ENCODE data around the gene MORF4L2. TPM values are rescaled to one million over a fixed set of nuclear protein-coding genes. Genes with fewer than 3 reads are reported as not detected.

The MORF4L2 gene, protein sequence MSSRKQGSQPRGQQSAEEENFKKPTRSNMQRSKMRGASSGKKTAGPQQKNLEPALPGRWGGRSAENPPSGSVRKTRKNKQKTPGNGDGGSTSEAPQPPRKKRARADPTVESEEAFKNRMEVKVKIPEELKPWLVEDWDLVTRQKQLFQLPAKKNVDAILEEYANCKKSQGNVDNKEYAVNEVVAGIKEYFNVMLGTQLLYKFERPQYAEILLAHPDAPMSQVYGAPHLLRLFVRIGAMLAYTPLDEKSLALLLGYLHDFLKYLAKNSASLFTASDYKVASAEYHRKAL
- 185 and 224 TPM in 2 replicates for total RNA-seq (2014; rRNA removed; shearing (Covaris generic))

DNA sequence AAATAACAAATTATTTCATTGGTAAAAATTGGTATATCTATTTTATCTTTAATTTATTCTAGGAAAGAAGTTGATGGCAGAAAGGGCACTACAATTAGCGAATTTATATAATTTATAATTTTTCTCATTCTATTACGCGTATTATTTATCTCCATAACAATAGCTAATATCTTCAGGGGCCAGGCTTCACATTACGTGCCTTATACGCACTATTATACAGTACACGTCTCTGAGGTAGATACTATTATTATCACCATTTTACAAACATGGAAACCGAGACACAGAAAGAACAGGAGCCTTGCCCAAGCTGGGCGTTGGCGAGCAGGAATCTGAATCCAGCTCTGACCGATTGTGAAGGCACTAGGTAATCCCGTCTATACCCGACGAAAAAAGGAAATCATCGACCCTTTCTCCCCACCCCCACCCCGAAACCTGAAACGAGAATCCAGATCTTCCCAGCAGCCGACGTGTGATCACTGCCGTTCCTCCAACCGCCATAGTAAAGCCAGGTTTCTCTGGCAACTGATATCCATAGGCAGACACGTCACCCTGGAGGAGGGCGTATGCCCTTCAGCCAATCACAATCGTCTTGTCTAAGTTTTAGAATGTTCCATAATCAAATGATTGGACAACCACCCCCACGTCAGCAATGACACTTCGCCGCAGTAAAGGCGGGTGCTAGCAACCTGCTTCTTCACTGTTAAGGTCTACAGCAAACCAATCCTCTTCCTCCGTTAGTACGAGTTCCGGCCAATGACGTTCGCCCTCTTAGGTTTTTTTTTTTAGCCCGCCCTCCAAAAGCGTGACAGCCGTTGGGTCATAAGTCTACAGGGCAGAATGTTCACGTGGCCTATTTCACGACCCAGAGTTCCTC lies at the start of gene MORF4L2:
TSS of gene MORF4L2 (minus strand) at position 501 of the 874 bp plus-strand sequence. CDS start 9,672 bp downstream, outside the sequence.
- peak; percentile 94 for DNase-seq (ENCODE audit: low spot score)

DNA sequence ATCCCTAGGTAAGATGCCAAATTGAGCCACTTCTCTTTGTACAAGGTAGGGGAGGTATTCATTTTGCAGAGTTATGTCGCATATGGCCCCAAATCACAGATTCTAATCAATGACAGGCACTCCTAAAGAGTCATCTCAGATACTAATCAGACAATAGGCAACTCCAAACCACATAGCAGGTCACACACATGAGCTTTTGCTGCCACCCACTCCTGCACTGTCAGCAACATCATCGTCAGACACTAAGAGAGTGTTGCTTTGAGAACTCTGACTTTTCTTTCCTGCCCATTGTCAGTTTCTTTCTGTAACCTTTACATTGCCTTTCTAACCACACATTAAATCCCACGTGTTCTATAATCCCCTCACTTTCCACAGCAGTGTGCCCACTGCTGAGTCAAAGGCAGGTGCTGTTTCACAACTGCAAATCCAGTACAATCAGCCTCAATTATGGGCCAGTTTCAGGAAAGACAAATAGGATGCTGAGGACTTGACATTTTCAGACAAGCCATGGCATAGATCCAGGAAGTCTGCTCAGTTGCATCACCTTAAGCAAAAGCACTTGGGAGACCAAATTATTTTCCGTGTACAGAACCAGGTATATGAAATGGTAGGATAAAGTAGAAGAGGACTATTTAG lies 47.7 kb upstream of the MORF4L2 start:
- no peak for DNase-seq (ENCODE audit: low spot score)

DNA sequence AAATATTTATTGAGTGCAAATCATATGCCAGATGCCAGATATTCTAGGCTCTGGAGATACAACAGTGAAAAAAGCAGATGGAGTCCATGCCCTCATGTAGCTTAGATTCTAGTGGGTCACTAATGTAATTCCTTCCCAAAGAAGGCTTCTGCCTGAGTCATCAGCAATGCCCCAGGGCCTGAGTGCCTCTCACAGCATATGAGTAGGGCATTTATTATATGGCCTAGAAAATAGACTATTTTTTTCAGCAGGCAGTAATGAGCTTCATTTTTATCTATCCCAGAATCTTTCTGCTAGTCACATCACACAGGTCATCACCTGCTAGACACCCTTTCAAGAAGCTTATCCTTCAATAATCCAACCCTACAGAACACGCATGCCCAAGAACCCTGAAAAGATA lies 46.5 kb upstream of the MORF4L2 start:
- no peak for DNase-seq (ENCODE audit: low spot score)

DNA sequence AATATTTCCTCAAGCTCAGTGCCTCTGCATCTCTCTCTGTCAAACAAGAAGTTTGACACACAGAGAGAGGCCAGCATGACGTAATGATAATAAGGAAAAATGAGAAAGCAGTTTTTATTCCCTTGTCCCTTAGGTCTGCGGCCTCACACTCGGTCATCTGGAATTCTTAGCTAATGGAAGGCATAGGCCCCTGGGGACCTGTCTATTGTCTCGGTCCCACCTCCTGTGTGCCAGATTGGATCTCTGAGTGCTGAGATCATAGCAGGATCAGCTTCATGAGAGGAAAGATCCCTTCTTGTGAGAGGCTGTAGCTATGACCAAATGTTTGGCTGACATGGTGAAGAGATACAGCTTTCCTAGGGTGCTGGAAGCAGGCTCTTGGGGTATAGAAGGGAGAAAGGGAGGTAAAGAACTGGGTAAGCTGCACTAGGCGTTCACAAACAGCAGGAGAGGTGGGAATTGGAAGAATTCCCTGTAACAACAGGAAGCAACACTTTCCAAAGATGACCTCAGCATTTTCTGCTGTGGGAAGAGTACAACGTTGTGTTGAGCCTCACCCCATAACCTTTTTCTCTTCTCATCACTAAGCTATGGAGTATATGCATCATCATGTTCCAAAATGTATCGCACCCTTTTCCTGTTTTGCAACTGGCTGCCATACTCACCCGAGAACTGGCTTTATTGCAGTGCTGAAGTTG lies 44.4 kb upstream of the MORF4L2 start:
- no peak for DNase-seq (ENCODE audit: low spot score)

DNA sequence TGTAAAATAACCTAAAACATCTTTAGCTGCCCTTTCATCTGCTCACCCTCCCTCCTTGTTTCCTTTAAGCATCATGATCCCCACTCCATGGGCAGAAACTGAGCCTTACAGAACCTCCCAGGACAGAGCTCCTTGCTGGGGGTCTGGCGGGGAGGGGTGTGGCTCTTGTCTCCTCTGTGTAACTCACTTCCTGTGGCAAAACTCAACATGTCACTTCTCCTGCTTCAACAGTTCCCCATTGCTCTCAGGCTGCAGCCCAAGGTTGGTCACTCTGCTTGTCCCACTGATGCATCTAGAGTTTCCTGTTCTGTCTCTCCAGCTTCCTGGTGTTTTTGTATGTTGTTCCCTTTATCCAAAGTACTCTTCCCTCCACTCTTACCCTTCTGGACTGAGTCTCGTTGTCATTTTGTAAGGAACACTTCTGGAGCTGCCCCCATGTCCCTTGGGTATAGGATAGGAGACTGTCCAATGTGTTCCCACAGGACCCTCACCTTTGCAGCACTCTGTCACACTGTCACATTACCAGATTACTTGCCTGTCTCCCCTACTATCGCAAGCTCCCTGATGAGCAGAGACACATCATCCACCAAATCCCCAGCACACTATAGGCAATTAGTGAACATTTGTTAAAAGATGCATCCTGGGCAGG lies 43.8 kb upstream of the MORF4L2 start:
- no peak for DNase-seq (ENCODE audit: low spot score)

DNA sequence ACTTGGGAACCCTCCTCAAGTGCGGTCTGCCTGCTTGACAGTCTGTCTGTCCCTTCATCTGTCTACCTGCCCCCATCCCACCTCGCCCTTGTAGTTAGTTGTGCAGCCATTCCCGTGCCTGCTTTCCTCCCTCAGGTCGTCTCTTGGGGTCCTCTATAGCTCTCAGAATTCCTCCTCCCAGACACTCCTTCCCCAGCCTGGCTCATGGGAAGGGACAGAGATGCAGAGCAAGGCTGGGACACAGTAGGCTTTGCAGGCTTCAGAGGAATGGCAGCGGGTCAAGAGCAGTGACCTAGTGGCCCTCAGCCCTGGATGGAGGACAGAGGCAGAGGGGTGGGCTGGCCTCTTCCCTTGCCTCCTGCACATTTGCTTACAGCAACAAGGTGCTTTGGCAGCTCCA lies 42.5 kb upstream of the MORF4L2 start:
- no peak for DNase-seq (ENCODE audit: low spot score)

DNA sequence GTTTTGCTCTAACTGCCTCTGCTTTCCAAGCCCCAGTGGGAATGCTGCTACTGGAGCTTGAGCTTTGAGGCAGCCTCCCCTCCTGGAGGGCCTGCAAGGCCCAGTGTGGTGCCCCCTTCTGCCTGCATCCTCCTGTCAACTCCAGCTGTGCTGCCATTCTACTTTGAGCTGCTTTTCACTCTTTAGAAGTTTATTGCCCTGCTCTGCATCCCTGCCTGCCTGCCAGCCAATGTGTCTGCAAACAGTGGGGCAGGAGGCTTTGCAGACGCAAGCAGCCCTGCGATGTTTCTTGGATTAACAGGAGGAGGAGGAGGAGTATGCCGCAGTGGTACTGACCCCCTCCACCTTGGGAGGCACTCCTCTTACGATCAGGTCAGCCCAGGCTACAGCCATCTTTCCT lies 40.6 kb upstream of the MORF4L2 start:
- DNase-seq (ENCODE audit: low spot score): no peak

DNA sequence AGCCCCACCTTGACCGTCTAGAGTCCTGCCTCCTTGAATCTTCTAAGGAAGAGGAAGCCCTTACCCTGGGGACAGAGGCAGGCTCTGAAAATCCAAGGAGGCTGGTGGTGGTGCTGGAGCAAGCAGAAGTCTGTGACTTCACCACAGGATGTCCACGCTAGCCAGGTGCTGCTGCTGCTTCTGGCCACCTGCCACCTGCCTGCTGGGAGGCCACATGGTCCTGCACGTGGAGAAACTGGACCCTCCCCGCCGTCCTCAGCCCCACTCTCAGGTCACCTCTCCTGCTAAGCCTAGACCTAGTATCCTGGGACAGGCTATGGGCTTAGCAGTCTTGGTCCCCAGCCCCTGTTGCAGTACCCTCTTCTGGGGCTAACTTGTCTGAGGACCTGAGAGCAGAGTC lies 40.0 kb upstream of the MORF4L2 start:
- DNase-seq (ENCODE audit: low spot score): no peak

DNA sequence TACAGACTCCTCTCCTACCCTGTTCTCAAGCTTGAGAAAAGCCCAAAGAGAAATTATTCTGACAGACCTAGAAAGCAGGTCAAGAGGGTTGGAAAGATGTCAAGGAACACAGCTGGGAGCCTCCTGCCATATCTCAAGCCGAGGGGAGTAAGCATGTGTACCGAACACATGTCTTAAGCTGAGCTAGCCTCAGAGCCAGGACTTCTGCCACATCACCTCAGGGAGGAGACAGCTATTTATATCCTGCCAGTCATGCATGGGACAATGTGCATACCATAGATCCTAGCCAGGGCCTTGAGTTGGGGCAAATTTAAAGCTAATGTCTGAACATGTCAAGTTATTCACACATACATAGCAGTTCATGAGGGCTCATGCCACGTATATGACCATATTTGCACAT lies 36.0 kb upstream of the MORF4L2 start:
- DNase-seq (ENCODE audit: low spot score): no peak

DNA sequence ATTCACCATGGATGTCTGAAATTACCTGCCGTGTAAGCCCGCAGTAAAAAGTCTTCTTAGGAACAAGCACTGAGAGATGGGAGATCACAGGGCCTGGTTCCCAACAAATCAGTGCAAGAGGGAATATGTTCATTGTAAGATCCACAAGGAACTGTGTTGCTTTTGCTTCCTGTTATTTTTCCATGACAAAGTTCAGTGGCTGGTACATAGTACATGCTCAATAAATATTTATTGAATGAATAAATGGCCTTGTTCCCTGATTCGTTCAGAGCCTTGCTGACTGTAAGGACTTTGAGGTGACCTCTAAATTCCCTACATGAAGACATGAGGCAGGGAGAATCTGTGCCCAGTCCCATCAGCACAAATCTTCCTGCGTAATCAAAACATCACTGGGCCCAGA lies 31.6 kb upstream of the MORF4L2 start:
- DNase-seq (ENCODE audit: low spot score): no peak

DNA sequence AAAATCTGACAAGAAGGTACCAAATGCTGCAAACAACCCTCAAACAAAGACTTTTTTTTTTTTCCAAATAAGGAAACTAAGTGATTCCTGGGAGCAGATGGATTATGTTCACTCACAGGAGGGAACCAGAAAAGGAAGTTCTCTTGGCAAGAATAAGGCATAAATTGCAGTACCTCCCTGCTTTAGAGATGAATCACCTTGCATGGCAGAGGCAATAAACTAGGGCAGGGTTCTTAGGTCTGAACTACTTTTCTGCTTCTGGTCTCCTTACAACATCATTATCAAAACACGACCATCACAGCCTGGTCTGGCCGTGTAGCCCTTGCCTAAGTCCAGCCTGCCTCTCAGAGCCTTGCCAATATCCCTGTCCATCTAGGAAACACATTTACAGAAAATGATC lies 30.5 kb upstream of the MORF4L2 start:
- peak; percentile 7 for DNase-seq (ENCODE audit: low spot score)

DNA sequence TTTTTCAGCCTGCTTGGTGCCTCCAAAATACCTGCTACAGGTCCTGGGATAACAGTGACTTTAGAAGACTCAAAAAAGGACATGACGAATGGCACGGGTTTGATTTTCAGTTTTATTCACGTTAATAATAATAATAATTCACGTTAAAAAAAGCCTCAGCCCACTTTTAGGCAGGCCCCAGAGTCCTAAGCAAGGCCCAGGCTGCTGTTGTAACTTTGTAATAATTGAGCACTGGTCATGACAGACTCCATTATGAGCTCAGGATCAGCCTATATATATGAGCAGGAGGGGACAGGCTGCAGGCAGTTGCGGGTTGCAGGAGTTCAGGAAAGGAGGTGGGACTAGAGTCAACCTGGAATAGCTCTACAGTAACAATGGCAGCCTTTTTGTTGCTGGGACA lies 24.1 kb upstream of the MORF4L2 start, which contains the start of gene TMEM31:
TSS of gene TMEM31 (plus strand) at position 301 of the 400 bp plus-strand sequence. CDS start 1,350 bp downstream, outside the sequence.
- no peak for DNase-seq (ENCODE audit: low spot score)

DNA sequence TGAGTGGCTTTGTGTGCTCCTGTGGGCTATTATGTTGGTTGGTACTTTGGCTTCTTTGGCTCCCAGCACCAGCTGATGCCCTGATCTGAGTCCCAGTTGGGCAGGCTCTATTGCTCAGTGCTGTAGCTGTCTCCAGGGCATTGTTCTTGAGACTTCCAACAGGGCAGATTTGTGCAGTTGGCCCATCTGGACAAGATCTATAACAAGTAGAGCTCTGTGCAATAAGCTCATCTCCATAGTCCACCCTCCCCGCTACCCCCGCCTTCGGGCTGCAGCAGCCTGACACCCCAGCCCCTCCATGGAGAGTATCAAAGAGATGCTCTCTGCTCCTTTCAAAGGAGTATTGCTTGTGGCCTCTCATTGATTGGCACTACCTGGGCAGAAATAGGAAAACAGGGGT lies 18.4 kb upstream of the MORF4L2 start:
- DNase-seq (ENCODE audit: low spot score): no peak

DNA sequence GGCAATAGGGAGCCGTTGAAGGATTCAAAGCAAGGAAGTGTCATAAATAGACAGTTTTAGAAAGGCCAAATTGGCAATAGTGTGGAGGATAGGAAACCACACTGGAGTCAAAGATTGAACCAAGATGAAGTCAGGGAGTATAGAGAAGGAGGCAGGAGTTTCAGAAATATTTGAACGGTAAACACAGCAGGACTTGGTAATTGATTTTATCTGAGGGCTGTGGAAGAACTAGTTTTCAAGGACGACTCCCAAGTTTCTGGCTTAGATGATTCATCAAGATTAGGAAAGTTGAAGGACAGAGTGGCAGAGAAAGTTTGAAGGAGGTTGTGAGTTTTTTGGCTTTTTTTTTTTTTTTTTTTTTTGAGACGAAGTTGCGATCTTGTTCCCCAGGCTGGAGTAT lies 12.7 kb upstream of the MORF4L2 start:
- DNase-seq (ENCODE audit: low spot score): no peak

DNA sequence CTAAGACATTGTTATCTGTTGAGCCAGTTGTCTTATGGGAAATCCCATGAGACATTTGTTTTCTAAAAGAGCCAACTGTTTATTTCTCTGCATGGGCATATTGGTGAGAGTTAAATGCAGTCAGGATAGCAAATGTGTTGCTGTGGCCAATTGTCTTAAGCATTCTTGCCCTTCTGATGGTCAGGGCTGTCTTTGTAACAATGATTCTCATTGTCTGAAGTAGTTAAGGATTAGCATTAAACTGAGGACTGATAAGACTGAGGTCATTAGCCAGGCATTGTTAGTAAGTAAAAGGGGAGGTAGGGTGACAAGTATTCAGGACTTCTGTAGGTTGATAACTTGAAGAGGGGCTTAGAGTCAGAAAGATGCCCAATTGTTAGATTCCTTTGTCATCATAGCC lies 11.2 kb upstream of the MORF4L2 start:
- DNase-seq (ENCODE audit: low spot score): no peak

DNA sequence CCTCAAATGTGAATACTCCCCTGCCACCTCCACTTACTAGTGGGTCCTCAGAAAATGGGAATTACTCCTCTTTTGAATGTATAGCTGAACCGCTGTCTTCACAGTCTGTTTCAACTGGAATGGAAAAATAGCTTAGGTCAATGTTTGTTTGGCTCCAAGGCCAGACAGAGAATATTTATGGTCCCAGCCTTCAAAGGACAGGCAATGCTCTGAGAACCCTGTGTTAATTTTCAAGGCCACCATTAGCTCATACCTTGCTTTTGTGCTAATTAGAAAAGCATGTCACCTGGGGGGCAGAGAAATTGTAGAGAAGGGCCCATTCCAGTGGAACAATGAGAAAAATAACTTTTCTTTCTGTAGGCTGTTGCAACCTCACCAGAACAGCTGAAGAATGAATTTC lies 4.6 kb upstream of the MORF4L2 start:
- no peak for DNase-seq (ENCODE audit: low spot score)

DNA sequence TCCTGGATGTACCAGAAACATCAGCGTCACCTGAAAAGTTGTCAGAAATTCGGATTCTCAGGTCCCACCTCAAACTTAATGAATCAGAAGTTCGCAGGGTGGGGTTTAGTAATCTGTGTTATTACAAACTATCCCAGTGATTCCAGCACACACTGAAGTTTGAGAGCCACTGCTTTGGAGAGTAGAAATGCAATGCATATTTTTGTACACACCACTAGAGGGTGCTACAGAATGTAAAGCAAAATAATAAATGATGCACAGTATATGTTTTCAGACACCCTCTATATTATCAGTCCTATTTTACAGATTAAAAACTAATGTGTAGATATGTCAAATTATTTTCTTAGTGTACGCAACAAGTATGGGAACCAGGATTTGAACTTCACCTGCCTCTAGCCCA lies 2.4 kb upstream of the MORF4L2 start:
- DNase-seq (ENCODE audit: low spot score): peak; percentile 50

DNA sequence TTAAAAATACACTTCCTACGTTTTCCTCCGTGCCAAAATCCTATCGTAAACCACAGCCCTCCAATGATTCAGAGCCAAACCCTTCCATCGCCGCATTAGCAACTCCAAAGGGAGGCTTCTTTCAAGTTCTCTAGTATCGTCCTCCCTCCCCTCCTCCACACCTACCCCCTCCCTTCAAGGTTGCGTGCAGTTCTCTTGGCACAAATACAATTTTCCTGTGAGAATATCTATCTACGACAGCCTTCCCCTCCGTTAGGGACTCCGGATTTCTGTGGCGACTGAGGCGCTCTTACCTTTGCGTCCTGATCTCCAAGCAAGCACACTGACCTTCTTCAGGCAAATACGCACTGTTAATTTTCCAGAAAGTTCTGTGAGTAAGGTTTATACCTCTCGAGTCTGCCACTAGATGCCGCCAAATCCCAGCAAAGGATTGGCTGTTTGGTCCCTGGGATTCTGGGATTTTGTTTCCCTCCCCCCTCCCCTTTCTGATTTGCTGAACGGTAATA lies 1.2 kb upstream of the MORF4L2 start:
- DNase-seq (ENCODE audit: low spot score): peak; percentile 88

DNA sequence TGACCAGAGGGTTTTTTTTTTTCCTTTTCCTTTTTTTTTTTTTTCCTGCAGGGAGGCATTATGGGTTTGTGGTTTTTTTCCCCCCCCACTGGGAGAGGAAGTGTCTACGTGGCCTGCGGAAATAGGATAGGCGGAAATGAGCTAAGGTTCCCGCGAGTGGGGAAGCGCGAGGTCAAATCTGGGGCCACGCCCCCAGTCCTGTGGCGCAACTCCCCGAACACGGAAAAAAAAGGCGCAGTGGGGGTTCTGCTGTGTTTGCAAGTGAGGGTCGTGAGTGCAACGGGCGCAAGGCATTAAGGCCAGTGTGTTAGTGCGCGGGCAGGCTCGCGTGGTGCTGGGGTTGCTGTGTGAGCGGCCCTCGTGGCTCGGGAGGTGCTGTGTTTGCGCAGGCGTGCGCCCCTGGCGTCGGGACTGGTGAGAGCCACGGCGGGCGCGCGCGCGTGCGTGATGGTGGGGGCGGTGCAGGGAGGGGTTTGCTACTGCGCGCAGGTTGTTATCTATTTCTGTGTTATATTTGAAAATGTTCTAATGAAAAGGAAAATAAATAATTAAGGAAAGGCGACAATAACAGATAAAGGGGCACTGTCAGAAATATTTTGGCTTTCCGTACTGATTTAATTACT lies 685 bp upstream of the MORF4L2 start:
- peak; percentile 75 for DNase-seq (ENCODE audit: low spot score)

DNA sequence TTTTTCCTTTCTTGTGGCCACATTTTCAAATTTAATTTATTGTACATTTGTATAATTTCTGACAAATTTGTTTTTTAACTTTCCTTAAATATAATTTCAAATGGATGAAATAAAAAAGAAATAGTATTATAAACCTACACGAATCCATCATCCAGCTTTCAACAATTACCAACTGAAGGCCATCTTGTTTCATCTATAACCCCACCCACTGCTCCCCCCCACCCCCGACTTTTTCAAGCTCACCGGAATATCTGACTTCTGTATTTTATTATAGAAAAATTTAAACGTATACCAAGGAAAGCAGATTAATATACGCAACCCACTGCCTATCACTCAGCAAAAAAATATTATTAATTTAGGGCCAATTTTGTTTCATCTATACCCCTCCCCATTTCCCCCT lies 1.1 kb downstream of the MORF4L2 start:
- DNase-seq (ENCODE audit: low spot score): peak; percentile 23

DNA sequence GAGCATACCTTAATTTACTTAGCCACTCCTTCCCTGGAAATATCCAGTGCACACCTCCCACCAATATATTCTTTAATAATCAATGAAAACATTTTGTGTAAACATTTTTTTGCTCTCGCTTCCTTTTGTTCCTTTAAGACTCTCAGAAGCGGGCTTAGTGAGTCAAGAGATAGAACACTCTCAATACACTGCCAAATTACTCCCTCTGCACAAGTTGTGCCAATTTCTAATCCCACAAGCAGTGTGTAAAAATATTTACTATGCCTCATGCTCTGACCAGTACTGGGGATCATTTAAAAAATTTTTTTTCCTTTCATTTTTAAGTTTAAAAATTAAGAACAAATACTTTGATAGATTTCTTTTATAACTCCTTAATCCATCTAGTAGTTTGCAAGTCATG lies 5.1 kb downstream of the MORF4L2 start:
- DNase-seq (ENCODE audit: low spot score): no peak
